Stromal cell of bone marrow (primary cell): ENCODE results near the gene SEC61B.

Source experiments
- DNase-seq: peaks from one replicate; pipeline ENCODE4 v3.0.0-alpha.2; 2012; ENCODE audit warnings: low read depth

The SEC61B gene

DNA sequence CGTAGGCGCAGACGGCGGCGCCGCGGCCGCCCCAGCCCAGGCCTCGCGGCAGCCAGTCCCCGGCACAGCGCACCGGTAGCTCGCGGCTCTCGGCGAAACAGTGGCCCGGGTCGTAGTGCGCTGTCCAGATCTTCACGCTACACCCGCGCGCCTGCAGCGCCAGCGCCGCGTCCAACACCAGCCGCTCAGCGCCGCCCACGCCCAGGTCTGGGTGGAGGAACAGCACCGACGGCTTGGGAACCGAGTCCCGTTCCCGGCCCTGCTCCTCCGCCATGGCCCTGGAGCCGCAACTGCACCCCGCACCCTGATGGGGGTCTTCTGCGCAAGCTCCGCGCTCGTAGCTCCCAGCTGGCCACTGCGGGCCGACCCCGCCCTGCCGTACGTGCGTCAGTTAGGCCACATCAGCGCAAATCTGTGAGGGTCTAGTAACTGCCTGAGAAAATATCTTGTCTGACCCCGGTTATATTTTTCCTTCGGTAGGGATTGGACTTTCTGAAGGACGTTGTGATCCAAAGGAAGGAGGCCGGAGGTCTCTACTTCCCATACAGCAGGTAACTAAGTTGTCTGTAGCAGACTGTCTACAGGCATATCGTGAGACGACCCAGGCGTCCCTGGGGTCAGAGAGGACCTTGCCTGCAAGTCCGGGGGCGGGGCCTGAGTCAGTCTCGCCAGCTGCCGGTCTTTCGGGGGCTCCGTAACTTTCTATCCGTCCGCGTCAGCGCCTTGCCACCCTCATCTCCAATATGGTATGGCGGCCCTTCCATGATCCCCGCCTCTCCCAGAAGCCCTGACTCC, at the start of gene SEC61B, which contains the start of gene ALG2:
Gene SEC61B (plus strand): TSS at position 662 of the 795 bp plus-strand sequence. CDS start 82 bp downstream, at position 744.
Gene ALG2 (minus strand): TSS at position 322 of the 795 bp plus-strand sequence. CDS start 48 bp downstream, at position 274.
- DNase-seq = peak; percentile 85

DNA sequence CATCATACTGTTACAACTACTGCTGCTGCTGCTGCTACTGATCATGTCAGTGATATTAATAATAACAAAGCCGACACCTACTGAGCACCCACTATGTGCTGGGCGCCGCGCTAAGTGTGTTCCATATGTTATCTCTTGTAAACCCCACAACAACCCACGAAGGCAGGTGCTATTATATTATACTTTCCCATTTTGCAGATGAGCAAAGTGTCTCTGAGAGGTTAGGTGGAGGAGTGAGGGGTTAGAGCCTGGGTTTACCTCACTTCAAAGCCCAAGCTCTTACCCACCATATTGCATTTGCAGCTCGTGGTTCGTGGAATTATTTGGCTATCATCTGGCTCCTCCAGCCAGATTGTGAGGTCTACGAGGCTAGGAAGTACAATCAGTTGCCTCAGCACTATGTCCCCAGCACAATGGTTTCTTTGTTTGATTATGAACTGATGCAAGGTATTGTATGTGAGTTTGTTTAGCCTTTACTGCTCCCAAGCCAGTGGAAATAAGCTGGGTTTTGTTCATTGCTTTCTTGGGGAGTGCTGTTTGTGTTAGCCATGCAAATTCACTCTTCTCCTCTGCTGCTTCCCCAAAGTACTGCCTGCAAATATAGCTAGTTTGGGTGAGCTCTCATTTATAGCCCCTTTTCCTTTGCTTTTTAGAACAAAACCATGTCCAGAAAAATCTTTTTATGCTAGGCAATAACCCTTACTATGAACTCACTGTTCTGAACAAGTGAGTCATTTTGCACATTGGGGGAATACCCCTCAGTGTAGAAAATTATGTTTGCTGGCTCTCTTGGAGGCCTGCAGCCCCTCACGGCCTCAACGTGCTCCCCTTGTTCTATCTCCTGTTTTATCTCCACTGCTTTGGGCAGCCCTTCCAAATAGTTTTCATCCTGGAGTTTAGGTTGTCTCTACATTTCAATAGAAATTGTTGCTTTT, 48.2 kb upstream of the SEC61B start:
- no peak for DNase-seq

DNA sequence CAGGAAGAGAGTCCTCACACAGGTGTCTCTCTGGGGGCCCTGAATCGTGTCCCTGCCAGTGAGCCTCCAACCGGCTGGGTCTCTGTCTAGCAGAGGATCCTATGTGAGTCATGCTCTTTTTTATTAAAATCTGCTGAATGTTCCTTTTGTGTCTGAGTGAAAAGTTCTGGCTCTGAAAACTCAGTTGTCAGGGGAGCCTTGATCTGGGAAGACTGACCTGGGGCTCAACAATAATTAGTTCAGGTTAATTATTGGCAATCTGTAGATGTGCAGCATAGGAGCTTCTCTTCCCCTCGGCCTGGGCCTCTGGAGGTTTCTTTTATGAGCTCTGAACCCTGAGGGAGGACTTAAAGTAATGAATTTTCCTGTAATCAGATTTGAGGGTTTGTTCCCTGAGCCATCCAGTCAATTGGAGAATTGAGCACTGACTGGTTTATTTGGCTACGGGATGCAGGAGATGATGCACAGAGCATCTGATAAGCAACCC, 45.5 kb upstream of the SEC61B start:
- no peak for DNase-seq

DNA sequence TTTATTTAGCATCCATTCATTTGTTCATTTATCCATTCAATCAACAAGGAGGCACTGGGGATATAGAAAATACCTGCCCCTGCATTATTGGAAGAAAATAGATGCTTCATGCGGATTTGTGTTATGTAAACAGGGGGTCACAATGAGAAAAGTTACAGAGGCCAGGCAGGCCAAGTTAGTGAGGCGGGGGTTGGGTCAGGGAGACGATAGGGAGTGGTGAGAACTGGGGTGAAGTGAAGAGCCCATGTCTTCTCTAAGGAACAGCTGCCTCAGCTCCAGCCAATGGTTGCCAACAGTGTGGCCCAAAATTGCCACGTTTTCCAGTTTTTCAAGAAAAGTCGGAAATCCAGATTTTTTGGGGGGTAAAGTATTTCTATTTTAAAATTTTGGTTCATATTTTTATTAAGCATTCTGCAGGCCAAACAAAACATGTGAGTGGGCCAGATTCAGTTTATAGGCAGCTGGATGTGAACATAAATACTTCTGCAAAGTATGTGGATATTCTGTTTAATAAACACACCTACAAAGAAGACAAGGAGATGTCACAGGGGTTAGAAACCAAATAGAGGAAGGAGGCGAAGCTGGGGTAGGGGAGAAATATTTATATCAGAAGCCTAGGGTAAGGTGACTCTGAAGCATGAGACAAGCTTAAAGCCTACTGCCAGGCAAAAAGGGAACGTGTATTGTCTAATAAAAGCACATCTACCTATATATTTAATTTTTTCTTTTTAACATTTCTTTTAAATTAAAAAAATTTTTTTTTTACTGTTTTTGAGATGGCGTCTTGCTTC, 44.3 kb upstream of the SEC61B start:
- DNase-seq = no peak

DNA sequence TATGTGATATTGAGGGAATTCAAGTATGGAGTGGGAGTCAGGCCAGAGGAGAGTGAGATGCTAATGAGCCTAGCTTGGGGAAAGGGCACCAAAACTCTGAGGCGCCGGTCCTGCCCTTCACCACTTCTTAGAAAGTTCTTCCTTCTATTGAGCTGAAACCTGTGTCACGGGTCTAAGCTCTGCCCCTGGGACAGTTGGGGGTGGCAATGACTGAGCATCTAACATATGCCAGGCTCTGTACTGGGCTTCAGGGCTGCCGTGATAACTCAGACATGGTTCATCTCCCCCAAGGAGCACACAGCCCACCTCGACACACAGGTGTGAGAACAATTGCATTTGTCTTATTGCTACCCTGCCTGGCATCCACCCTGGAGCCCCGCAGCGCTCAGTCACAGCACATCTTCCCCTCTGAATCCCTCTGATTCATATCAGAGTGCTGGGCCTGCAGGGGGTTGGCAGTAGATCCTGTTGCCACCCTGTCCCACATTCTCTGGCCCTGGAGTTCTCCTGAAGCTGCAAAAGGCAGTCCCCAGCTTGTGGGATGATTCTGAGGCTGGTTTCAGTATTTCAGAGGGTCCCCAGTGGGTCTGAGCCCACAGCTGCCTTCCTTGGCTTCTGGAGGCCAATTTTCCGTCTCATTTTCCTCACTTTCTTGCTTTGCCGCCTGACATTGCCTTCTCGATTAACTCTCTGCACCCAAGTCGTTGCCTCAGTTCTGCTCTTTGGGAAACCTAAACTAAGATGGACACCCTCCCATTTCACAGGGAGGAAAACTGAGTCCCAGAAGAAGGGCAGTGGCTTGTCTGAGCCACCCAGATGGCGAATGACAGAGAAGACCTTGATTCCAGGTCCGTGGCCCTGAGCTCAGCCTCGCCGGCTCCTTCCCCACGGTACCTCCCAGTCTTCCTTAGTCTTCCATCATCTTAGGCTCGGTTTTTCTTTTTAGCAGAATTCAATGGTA, 42.9 kb upstream of the SEC61B start:
- no peak for DNase-seq

DNA sequence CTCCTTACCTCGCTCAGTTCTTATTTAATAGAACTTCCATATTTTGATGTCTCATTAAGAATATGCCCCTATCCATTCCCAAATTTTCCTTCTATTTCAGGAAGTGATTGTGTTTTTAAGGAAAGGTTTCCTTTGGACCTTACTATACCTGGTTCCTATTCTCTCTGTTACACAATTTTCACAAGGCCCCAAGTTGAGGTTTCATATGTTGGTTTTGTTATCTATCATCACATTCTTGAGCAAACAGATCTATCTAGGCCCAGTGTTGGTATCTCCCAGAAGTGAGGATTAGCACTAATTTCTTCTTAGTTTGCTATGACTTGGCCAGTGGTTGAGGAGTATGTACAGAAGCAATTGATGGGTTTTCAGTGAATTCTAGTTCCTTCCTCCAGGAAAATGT, 41.9 kb upstream of the SEC61B start:
- DNase-seq = no peak

DNA sequence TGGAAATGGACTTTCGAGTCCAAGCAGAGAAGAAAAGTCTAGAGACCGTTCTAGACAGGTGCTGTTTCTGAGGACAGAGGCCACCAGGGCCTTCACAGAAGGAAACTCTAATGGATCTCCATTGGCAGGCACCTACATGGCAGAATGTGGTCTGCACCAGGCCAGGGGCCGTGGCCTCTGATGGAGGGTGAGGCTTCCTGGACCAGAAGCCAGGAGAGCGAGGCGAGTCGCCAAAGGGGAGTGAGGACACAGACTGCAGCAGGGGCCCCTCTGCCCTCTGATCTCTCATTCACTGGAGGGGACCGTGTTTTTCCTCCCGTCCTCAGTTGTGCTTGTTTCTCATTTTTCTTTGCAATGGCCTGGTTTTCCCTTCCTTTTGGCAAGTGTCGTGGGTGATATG, 41.4 kb upstream of the SEC61B start:
- no peak for DNase-seq

DNA sequence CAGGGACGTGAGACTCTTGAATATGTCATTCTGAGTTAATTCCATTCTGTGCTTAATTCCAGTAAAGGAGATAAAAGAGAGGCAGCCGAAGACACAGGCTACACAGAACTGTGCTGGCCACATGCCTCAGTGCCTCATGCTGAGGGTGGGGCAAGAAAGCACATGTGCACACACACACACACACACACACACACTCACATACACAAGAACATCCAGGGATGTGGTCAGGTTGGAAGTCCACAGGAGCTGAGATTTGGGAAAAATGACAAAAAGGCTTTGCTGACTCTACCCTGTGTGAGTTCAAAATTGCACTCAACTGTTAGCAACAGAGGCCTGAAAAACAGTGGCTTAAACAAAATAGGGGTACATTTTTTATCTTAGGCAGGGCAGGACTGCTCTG, 40.9 kb upstream of the SEC61B start:
- DNase-seq = no peak

DNA sequence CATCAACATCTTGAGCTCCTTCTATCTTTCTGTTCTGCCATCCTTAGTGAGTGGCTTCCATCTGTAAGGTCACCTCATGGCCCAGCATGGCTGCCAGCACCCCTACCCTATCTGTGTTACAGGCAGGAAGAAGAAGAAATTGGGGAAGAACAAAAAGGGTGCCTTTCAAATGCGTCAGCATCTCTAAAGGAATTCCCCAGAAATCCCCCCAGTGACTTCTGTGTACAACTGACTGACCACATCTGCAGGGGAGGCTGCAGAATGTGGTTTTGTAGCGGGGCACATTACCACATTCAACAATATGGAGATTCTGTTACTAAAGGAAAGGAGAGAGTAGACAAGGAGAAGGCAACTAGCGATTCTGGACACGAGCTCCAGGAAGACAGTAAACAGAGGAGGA, 40.5 kb upstream of the SEC61B start:
- DNase-seq = no peak

DNA sequence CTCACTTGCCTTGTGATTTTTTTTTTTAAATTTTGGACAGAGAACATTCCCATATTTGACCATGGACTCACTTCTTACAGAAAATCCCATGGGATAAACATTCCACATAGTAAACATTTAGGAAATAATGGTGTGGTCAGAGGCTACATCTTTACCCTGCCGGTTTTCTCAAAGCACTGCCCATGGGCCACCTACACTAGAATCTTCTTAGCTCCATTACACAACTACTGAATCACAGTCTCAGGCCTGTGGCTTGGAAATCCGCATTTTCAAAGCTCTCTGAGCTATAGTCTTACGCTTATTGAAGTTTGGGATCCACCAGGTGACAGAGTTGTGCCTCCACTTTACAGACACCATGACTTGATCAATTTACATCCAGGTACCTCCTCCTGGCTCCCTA, 39.7 kb upstream of the SEC61B start:
- no peak for DNase-seq

DNA sequence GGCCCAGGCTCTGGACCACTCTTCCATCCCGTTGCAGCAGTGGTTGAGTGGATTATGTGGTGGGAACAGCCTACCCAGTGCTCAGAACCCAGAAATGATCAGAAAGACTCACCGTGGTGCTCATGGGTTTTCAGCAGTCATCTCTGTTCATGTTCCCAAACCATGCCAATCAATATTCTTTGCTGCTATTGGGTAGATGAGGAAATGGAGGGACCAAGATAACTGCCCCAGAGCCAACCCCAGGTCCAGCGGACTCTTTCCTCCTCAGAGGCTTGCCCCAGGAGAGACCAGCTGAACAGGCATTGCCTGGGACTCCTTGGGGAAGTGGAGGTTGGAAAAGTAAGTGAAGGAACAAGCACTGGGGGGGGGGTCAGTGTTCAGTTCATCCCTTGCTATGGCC, 38.5 kb upstream of the SEC61B start:
- DNase-seq = no peak

DNA sequence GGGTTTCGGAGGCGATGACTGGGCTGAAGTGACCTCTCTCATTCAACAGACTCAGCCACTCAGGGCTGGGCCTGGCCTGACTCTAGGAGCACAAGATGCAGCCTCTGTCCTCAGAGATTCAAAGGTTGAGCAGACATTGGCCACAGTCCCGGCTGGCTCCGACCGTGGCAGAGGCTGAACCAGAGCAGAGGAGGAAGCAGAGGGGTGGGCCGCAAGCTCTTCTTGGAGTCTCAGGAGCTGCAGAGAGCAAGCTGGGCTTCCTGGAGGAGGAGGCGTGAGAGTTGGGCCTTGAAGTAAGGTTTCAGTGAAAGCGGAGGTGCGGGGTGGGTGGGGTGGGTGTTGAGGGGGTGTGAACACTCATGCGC, 38.0 kb upstream of the SEC61B start:
- DNase-seq = no peak

DNA sequence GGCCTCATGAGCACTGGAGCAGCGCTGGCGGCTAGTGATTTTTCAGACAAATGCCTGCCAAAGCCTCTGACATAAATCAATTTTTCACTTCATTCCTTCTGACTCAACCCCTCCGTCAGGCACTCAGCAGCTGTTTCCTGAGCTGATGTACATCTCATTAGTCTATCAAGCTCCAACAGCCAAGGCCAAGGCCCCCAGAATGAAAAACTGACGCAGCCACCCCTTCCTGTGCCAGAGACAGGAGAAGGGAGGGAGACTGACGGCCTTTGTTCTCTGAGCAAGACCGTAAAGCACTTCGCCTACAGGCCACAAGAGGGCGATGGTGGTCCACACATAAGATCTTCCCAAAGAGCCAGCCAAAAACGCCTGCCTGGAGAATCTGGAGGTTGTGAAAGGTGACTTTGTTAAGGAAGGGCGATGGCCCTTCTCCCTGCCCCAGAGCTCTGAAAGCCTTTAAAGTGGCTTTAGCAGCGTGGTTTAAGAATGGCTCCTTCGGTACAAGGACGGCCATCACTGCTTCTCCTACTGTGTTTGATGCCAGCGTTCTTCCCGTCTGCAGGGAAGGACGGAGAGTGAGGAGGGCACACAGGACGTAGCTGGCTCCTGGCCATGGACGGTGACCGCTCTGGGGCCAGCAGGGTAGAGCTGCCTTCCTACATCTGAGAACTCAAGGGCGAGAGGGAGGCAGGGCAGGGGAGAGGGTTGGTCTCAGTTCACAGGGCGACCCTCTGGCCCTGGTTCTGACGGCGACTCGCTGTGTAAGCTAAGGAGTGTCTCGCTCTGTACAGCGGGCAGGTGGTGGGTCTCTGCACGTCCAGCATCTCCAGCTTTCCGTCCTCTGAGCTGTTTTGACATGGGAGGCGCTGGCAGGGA, 37.4 kb upstream of the SEC61B start:
- peak; percentile 86 for DNase-seq

DNA sequence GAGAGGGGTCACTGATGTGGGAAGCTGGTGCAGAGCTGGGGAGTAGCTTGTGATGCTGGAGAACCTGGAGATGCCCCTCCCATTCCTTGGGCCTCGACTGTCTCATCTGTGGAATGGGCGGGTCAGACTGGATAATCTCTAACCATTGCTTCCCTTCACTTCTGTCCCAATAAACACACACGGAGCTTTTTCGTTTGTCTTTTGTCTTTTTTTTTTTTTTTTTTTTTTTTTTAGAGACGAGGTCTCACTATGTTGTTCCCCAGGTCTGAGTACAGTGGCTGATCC, 36.8 kb upstream of the SEC61B start:
- no peak for DNase-seq

DNA sequence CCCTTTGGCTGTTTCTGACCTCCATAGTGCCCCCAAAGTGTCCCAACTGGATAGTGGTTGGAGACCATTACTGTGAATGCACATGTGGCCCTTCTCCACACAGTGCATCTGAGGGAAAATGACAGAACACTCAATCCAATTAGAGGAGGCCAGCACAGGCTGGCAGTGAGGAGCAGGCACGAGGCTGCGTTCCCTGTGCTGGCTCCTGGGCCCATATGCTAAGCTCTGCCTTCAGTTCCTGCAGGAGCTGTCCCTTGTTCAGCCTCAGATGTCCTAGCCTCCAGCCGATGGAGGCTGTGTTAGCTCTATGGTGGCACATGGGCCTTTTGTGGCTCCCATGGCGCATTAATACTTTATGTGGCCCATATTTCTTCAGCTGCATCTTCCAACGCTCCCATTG, 36.1 kb upstream of the SEC61B start:
- DNase-seq = no peak

DNA sequence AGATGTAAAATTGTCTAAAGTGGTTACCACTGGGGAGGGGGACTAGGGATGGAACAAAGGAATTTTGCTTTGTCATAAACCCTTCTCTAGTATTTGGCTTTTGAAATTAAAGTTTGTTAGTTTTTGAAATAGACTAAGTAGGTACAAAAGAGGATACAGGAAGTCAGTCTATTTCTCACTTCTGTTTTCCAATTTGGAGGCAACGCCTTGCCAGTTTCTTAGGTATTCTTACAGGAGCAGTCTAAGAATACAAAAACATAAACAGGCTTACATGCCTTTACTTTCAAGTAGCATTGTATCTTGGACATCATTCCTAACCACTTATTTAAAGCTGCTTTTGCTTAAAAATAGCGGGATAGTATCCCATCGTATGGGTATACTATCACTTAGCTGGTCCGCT, 34.8 kb upstream of the SEC61B start:
- no peak for DNase-seq

DNA sequence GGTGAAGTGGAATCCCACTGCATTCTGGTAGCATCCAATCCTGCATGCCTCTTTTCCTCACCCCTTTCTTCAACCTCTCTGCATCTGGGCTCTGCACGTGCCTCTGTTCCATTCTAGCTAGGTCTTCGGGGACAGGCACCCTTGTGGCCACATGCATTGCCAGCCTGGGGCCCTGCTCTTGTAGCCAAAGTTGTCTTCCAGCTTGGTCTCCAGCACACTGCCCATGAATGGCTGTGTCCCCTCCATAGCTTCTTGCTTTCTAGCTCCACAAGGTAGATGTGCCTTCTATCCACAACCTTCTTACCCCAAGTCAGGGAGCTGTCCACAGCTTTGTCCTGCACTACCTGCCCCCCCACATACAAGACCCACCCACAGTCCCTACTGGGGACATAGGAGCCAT, 32.9 kb upstream of the SEC61B start:
- no peak for DNase-seq

DNA sequence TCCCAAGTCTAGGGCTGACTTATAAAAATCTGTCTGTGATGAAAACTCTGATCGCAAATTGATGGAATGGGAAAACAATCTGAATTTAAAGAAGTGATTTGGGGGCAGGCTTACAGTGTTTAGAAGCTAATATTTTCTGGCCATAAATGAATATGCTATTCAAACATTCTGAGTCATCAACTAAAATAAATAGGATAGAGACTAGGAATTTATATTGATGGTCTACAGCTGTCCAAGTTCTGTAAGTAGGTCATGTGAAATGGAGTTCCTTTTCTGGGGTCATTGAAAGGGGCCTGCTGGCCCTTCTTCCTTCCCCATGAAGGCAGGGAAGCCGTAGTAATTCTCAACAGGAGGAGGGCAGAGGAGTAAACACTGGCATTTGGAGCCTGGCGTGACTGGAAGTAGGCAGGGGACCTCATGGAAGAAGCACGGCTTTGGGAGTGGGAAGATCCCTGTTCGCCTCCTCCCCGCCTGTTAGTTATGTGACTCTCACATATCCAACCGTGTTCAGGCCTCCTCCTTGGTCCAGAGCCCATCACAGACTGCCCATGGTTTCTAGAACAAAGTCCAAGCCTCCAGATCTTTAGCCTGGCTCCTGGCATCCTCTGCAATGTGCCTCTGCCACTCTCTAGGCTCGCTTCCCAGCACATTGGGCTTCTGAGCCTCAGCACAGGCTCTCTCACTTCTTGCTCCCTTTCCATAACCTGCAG, 32.0 kb upstream of the SEC61B start:
- no peak for DNase-seq

DNA sequence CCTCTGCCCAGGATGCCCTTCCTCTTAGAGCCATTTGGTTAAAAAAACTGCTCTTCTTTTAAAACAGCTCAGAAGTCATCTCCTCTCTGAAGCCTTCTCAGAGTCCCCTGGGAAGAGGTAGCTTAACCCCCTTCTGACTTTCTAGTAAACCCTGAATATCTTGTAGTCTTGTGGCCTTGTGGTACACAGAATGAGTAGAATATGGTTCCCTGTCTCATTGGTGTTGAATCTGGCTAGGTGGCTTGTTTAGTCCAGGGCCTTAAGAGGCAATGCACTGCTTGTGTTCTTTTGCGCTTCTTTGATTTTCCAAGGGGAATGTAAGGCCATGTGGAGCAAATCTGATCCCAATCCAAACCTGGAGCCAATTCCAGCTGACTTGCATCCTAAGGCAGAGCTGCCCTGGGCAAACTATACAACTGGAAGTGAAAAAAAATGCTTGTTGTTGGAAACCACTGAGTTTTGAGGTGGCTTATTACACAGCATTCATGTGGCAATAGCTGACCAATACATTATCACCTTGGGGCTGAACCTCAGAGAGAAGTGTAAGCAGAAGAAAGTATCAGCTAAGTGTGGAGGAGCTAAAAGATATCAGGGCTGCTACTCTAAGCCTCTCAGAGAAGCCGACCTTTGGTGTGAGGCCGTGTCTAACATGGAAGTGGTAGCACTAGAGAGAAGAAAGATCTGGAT, 31.3 kb upstream of the SEC61B start:
- DNase-seq = no peak
